RWPE2 (cell line): Measurements from ENCODE around the gene CAP2.

Source experiments
- ATAC-seq: fragments of 200-7000 bp; cut with Tn5 transposase; 3 replicates; pipeline ENCODE4 v1.9.1; 2021; ENCODE audit warnings: low read depth
- DNase-seq: peaks from one replicate; pipeline ENCODE4 v3.0.0-alpha.2; 2020; ENCODE audit warnings: low spot score
- H3K27ac ChIP-seq: fragments of 450-650 bp; 2 replicates; pipeline ENCODE4 v1.5.1; 2017; ENCODE audit warnings: mild to moderate bottlenecking; ENCODE audit not compliant: poor library complexity, severe bottlenecking
- H3K27me3 ChIP-seq: fragments of 250-450 bp; sonication (Bioruptor Pico); 2 replicates; pipeline ENCODE4 v1.5.1; 2021; ENCODE audit warnings: mild to moderate bottlenecking, moderate library complexity; ENCODE audit not compliant: insufficient read depth, poor library complexity, severe bottlenecking
- H3K36me3 ChIP-seq: fragments of 250-450 bp; sonication (Bioruptor Pico); 2 replicates; pipeline ENCODE4 v1.5.1; 2020; ENCODE audit warnings: low read depth, mild to moderate bottlenecking, moderate library complexity
- H3K4me1 ChIP-seq: fragments of 250-450 bp; sonication (Bioruptor Pico); 2 replicates; pipeline ENCODE4 v1.5.1; 2021; ENCODE audit warnings: mild to moderate bottlenecking, moderate library complexity; ENCODE audit not compliant: insufficient read depth, poor library complexity, severe bottlenecking
- H3K4me3 ChIP-seq: fragments of 250-450 bp; sonication (Bioruptor Pico); 2 replicates; pipeline ENCODE4 v1.5.1; 2021; ENCODE audit warnings: mild to moderate bottlenecking, moderate library complexity; ENCODE audit not compliant: severe bottlenecking
- H3K9me3 ChIP-seq: fragments of 250-450 bp; sonication (Bioruptor Pico); 2 replicates; pipeline ENCODE4 v1.5.1; 2021; ENCODE audit warnings: mild to moderate bottlenecking, moderate library complexity; ENCODE audit not compliant: severe bottlenecking
- TF ChIP-seq, protein P1 (sequence below): fragments of 450-650 bp; IDR thresholded peaks from one replicate; pipeline ENCODE4 v1.5.1; 2017; ENCODE audit warnings: mild to moderate bottlenecking, moderate library complexity; ENCODE audit not compliant: poor library complexity, severe bottlenecking

The CAP2 gene

DNA sequence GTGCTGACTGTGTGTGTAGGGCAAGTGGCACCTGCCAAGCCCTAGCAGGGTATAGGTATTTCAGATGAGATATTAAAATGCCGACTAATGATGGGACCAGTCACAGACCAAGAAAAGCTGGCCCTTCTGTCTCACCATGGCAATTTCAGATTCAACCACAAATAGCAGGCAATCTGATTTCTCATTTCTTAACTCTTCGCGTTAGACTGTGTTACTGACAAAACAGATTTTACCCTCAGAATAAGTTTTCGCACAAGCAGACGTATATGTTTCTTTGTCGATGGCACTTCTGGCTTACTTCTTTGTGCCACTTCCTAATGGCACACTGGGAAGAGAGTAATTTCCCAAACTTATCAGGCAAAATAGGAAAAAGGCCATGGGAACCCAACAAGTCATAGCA, 58.7 kb downstream of the CAP2 start:
- Histone ChIP-seq H3K4me3 (no peak overlapping the region), H3K4me1 (no peaks in the 10 kb centered on the region), H3K27me3 (no peaks in the 10 kb centered on the region), H3K9me3 (no peaks in the 10 kb centered on the region), H3K27ac (no peak overlapping the region), H3K36me3 (no peaks in the 10 kb centered on the region)
- DNase-seq (no peak), ATAC-seq (no peak)
- TF ChIP-seq, protein P1, sequence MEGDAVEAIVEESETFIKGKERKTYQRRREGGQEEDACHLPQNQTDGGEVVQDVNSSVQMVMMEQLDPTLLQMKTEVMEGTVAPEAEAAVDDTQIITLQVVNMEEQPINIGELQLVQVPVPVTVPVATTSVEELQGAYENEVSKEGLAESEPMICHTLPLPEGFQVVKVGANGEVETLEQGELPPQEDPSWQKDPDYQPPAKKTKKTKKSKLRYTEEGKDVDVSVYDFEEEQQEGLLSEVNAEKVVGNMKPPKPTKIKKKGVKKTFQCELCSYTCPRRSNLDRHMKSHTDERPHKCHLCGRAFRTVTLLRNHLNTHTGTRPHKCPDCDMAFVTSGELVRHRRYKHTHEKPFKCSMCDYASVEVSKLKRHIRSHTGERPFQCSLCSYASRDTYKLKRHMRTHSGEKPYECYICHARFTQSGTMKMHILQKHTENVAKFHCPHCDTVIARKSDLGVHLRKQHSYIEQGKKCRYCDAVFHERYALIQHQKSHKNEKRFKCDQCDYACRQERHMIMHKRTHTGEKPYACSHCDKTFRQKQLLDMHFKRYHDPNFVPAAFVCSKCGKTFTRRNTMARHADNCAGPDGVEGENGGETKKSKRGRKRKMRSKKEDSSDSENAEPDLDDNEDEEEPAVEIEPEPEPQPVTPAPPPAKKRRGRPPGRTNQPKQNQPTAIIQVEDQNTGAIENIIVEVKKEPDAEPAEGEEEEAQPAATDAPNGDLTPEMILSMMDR: no peak

DNA sequence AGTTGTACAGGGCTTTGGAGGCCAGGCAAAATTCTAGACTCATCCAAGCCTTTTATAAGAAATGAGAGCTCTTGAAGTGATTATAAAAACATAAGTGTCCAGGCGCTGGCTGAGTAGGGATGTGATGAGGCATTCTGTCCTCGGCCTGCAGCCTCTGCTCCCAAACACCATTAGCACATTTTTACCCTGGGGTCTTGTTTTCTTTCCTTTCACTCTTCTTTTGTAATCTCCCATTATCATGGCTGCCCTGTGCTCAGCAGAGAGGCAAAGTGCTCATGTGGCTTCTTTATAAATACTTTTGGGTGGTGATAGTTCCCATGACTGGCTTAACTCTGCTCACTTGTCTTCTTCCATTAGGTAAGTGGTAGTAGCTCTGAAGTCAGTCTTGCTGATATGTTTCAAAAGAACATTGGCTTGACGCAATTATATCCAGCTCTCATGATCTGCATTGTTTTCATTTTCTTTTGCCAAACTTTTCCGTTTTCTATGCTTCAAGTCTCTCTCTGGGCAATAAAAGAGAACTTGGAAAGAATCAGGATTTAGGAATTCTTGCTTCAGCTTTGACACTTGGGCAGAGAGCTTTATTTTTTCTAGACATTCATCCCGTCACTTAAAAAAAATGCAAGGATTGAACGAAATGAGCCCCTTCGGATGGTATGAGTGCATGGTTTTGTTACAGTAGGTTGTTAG, 61.1 kb downstream of the CAP2 start:
- Histone ChIP-seq H3K4me1 (no peaks in the 10 kb centered on the region), H3K36me3 (no peaks in the 10 kb centered on the region), H3K4me3 (no peak overlapping the region), H3K27ac (no peak overlapping the region), H3K27me3 (no peaks in the 10 kb centered on the region), H3K9me3 (no peaks in the 10 kb centered on the region)
- DNase-seq: no peak
- no peak for ATAC-seq
- TF ChIP-seq, protein P1: no peak

DNA sequence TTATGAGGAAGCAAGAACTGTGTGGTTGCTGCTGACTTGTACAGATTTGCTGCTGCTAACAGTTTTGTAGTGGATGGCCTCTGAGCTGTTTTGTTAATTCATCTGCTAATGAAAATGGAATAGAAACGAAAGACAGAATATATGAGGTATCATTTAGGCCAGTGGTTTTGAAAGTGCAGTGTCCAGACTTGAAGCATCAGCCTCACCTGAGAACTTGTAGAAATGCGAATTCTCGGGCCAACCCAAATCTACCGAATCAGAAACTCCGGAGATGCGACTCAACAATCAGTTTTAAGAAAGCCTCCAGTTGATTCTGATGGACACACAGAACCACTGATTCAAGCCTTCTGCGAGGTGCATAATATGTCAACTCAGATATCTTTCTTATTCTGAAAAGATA, 62.5 kb downstream of the CAP2 start:
- Histone ChIP-seq H3K4me3 (no peak overlapping the region), H3K9me3 (no peaks in the 10 kb centered on the region), H3K27me3 (no peaks in the 10 kb centered on the region), H3K27ac (no peak overlapping the region), H3K4me1 (no peaks in the 10 kb centered on the region), H3K36me3 (no peaks in the 10 kb centered on the region)
- DNase-seq (no peak), ATAC-seq (no peak)
- TF ChIP-seq, protein P1: no peak

DNA sequence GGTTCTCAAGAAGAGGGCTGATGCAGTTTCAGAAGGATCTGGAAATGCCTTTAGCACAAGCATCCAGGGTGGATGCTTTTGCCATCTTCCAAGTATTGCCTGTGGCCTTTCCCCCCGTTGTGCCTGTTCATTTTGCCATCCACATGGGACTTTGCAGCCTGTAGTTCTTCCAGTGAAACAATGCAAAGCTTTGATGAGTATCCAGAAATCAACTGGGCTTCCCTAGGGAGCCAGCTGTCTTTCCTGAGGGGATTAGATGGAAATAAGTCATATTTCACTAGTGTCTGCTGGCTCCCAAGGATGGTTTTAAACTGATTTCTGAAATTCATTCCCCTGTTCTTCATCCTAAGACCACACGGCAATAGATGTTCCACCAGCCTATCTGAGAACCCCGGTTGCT, 63.3 kb downstream of the CAP2 start:
- Histone ChIP-seq H3K9me3 (no peaks in the 10 kb centered on the region), H3K4me3 (no peak overlapping the region), H3K27me3 (no peaks in the 10 kb centered on the region), H3K36me3 (no peaks in the 10 kb centered on the region), H3K27ac (no peak overlapping the region), H3K4me1 (no peaks in the 10 kb centered on the region)
- ATAC-seq: no peak
- TF ChIP-seq, protein P1: no peak
- no peak for DNase-seq

DNA sequence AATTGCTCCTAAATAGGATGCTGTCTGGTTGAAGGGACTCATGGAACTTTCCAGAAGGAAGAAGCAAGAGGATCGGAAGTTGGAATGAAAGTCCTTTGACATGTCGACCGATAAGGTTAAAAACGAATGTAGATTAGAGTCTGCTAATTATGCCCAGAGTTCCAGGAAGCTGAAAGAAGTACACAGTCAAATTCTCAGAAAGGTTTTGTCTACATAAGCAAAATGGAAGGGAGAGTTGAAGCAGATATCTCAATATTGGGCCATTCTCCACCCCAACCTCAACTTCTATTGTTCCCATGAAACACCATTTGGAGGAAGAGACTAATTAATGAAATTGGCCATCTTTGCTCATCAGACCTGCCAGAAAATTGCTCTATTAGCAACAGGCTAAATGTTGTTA, 64.0 kb downstream of the CAP2 start:
- no peak overlapping the region for H3K4me3 ChIP-seq
- no peaks in the 10 kb centered on the region for H3K4me1 ChIP-seq
- no peak overlapping the region for H3K27ac ChIP-seq
- ATAC-seq: no peak
- no peak for DNase-seq
- TF ChIP-seq, protein P1: no peak
- H3K9me3 ChIP-seq: no peaks in the 10 kb centered on the region
- H3K36me3 ChIP-seq: no peaks in the 10 kb centered on the region
- no peaks in the 10 kb centered on the region for H3K27me3 ChIP-seq
